Thyroid gland (tissue), 4 donors: Measurements from ENCODE around the gene TROAP. TPM values are rescaled to one million over a fixed set of nuclear protein-coding genes. Genes with fewer than 3 reads are reported as not detected.

Source experiments
- DNase-seq, 2 donors: peaks; one replicate each; pipeline ENCODE4 v3.0.0-alpha.2; 2019
- H3K27ac ChIP-seq, 3 donors: fragments of 200-600 bp; sonication (generic); 1 replicate in 2 of 3; 2 replicates in 1 of 3; pipeline ENCODE4 v1.5.1; 2016 to 2019; ENCODE audit warnings: mild to moderate bottlenecking in 1 of 3, moderate library complexity in 1 of 3
- H3K27me3 ChIP-seq: fragments of 200-600 bp; sonication (generic); one replicate; pipeline ENCODE4 v1.5.1; 2019
- H3K36me3 ChIP-seq, 2 donors: fragments of 200-600 bp; sonication (generic); one replicate each; pipeline ENCODE4 v1.5.1; 2016 to 2019
- H3K4me1 ChIP-seq, 2 donors: fragments of 200-600 bp; sonication (generic); one replicate each; pipeline ENCODE4 v1.5.1; 2017 to 2019
- H3K4me3 ChIP-seq, 3 donors: fragments of 200-600 bp; sonication (generic); replicated peaks in 1 of 3; 1 replicate in 2 of 3; 2 replicates in 1 of 3; pipeline ENCODE4 v1.5.1; 2016; ENCODE audit warnings: mild to moderate bottlenecking in 1 of 3
- H3K9me3 ChIP-seq: fragments of 200-600 bp; sonication (generic); one replicate; pipeline ENCODE4 v1.5.1; 2017
- POLR2A ChIP-seq, 2 donors: fragments of 450-650 bp; IDR thresholded peaks; one replicate each; pipeline ENCODE4 v1.6.1; 2017; ENCODE audit warnings: antibody characterized with exemption in 2 of 2, mild to moderate bottlenecking in 2 of 2, moderate library complexity in 1 of 2
- WGBS, 2 donors: methylation state at CpG; one replicate each; pipeline ENCODE4 v1.1.5; 2017; 5-methylcytosine and 5-hydroxymethylcytosine counted together
- intact Hi-C: fragments of 100-400 bp; cut with DNase I; formaldehyde crosslinking; loops from one replicate; pipeline ENCODE4 v1.15.1; 2023
- total RNA-seq, 4 donors: library from RNA; depleted of rRNA; stranded (reverse); fragments of >200 nt; gene quantifications; one replicate each; pipeline ENCODE4 v1.2.3, GENCODE V29; 2016
- TF ChIP-seq, protein P1 (sequence below), 6 experiments: fragments of 200-600 bp in 3 of 6; fragments of 450-650 bp in 3 of 6; sonication (generic) in 3 of 6; IDR thresholded peaks; one replicate each; pipeline ENCODE4 v1.5.1; 2016 to 2019; ENCODE audit warnings: antibody characterized with exemption in 6 of 6, mild to moderate bottlenecking in 2 of 6, inconsistent platforms in 1 of 6, moderate library complexity in 1 of 6

The TROAP gene
- total RNA-seq, 4 donors from 2014 or later: 0.56 to 2.6 (median 0.96) TPM; not detected in 1

DNA sequence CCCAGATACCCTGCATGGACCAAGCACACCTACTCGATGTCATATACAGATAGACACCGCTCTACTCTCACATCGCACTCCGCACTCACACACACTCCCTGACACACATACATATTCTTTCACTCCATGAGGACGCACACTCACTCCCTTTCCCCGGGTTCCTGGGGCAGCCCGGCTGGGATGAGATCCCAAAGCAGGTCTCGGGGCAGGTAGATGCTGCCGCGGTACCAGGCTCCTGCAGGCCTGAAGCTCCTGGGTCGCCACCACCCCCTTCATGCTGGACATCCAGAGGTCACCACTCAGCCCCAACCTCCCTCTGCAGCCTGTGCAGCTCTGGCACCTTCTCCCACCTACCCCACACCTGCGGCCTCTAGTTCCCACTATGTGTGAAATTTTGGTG is 11.6 kb downstream of the TROAP start:
- Histone ChIP-seq H3K27me3 (peaks cover 7% of the 10 kb centered on the region), H3K27ac (no peak overlapping the region), H3K9me3 (no peaks in the 10 kb centered on the region), H3K4me1 (peaks cover 3 to 35% of the 10 kb centered on the region in 2 donors), H3K36me3 (no peaks in the 10 kb centered on the region), H3K4me3 (no peak overlapping the region)
- 71 to 75% methylated on average over 12 of the region's 12 CpGs for WGBS, 2 donors
- DNase-seq: no peak
- no peak for TF ChIP-seq POLR2A (IDR thresholded peaks at IDR 0.05)
- TF ChIP-seq, protein P1, sequence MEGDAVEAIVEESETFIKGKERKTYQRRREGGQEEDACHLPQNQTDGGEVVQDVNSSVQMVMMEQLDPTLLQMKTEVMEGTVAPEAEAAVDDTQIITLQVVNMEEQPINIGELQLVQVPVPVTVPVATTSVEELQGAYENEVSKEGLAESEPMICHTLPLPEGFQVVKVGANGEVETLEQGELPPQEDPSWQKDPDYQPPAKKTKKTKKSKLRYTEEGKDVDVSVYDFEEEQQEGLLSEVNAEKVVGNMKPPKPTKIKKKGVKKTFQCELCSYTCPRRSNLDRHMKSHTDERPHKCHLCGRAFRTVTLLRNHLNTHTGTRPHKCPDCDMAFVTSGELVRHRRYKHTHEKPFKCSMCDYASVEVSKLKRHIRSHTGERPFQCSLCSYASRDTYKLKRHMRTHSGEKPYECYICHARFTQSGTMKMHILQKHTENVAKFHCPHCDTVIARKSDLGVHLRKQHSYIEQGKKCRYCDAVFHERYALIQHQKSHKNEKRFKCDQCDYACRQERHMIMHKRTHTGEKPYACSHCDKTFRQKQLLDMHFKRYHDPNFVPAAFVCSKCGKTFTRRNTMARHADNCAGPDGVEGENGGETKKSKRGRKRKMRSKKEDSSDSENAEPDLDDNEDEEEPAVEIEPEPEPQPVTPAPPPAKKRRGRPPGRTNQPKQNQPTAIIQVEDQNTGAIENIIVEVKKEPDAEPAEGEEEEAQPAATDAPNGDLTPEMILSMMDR (IDR thresholded peaks at IDR 0.05): no peak
- intact Hi-C loops: loop anchor here (5.0 kb wide), 1 partner anchor 42 kb away; no protein-coding TSS in a partner anchor

GRCh38 chr12:49335118-49335954 is 12.3 kb downstream of the TROAP start:
- no peaks in the 10 kb centered on the region for H3K36me3 ChIP-seq
- TF ChIP-seq POLR2A (IDR thresholded peaks at IDR 0.05): no peak
- TF ChIP-seq, protein P1 (IDR thresholded peaks at IDR 0.05): no peak
- H3K4me1 ChIP-seq: peaks cover 3 to 37% of the 10 kb centered on the region in 2 donors
- 79 to 83% methylated on average over 16 of the region's 16 CpGs for whole genome bisulfite sequencing, 2 donors
- H3K27ac ChIP-seq: no peak overlapping the region
- DNase-seq: no peak
- intact Hi-C loops: no loop called here
- peaks cover 7% of the 10 kb centered on the region for H3K27me3 ChIP-seq
- no peaks in the 10 kb centered on the region for H3K9me3 ChIP-seq
- H3K4me3 ChIP-seq: no peak overlapping the region

DNA sequence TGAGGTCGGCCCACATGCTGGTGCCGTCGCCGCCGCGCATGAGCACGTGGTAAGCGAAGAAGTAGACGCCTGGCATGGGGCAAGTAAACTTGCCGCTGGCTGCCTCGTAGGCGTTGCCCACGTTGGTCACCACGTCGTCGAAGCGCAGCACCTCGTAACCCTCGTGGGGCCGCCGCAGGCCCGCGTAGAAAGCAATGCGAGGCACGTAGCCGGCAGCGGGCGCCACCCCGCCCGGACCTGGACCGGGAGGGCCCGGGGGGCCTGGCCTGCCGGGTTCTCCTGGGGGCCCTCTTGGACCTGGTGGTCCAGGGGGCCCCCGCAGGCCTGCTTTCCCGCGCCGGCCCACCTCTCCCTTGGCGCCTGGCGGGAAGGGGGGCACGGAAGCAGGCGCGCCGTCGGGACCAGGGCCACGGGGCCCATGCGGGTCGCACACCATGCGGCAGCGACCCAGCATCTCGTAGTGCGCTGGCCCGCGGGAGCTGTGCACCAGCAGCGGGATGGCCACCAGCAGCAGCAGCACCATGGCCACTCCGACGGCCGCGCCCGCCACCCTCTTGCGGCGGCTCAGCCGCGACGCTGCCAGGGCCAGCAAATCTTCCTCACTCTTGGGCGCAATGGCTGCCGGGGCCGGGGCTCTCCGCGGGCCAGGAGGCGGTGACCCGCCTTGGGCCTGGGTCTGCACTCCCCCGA is 13.0 kb downstream of the TROAP start:
- no peak overlapping the region for H3K27ac ChIP-seq
- no peak for DNase-seq
- H3K27me3 ChIP-seq: peaks cover 7% of the 10 kb centered on the region
- intact Hi-C loops: no loop called here
- no peak for TF ChIP-seq POLR2A (IDR thresholded peaks at IDR 0.05)
- TF ChIP-seq, protein P1 (IDR thresholded peaks at IDR 0.05): no peak
- H3K9me3 ChIP-seq: no peaks in the 10 kb centered on the region
- H3K4me3 ChIP-seq: no peak overlapping the region
- no peaks in the 10 kb centered on the region for H3K36me3 ChIP-seq
- H3K4me1 ChIP-seq: peaks cover 3 to 37% of the 10 kb centered on the region in 2 donors
- 40 to 41% methylated on average over 8 to 12 of the region's 72 CpGs for WGBS, 2 donors

- intact Hi-C loops: no loop called here
- Histone ChIP-seq H3K4me3 (peak within 1 kb of the TSS in 1 of 3 donors; percentile 27), H3K9me3 (no peaks in the 10 kb centered on the region), H3K36me3 (no peaks in the 10 kb centered on the region), H3K27ac (no peak within 1 kb of the TSS), H3K27me3 (peaks cover 7% of the 10 kb centered on the region), H3K4me1 (peaks cover 3 to 33% of the 10 kb centered on the region in 2 donors)
- TF ChIP-seq, protein P1 (IDR thresholded peaks at IDR 0.05): peak; percentile 51 to 99 (median 84)
- TF ChIP-seq POLR2A (IDR thresholded peaks at IDR 0.05): no peak
- 2% methylated on average over 18 to 33 of the region's 65 CpGs for WGBS, 2 donors
- peak; percentile 81 to 84 for DNase-seq
These were observed 13.9 kb downstream of the TROAP start, which contains the start of gene C1QL4 for GRCh38 chr12:49336645-49337584. C1QL4 (minus strand) TSS chr12:49337188; CDS start chr12:49336477, 711 bp downstream.
